HG03135 (cell line): ENCODE results near the gene CAMK4.

Source experiments
- ATAC-seq: cut with Tn5 transposase; IDR thresholded peaks from one replicate; pipeline ENCODE4 v1.9.1; 2021; ENCODE audit warnings: mild to moderate bottlenecking, moderate library complexity; ENCODE audit not compliant: unreplicated experiment

Gene CAMK4

DNA sequence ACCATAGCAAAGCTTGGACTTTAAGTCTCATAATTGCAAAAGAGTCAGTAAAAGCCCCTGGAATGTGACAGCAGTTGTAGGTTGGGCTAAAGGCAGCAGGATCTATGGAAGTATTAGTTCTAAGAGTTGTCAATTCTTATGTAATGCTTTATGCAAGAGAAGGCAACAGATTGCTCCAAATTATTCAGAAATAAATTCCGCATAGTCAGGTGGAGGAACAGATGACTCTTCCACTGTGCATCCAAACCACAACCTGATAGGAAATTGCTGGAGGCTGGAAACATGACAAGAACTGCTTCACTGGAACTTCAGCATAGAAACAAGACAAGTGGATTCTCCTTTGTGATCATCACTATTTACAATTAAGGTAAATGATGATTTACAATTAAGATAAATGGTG is 187.1 kb downstream of the CAMK4 start:
- ATAC-seq: no peak

- ATAC-seq: no peak
Measured at GRCh38 chr5:111412593-111412992, 188.4 kb downstream of the CAMK4 start.

DNA sequence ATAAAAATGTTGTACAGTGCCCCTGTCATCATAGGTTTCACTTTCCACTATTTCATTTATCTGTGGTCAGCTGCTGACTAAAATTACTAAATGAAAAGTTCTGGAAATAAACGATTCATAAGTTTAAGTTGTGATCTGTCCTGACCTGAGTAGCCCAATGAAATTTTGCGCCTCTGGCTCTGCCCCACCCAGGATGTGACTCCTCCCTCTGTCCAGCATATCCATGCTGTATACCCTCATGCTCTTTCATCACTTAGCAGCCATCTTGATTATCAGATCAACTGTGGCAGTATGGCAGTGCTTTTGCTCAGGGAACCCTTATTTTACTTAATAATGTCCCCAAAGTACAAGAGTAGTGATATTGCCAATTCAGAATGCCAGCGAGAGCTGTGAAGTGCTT is 190.9 kb downstream of the CAMK4 start:
- no peak for ATAC-seq

DNA sequence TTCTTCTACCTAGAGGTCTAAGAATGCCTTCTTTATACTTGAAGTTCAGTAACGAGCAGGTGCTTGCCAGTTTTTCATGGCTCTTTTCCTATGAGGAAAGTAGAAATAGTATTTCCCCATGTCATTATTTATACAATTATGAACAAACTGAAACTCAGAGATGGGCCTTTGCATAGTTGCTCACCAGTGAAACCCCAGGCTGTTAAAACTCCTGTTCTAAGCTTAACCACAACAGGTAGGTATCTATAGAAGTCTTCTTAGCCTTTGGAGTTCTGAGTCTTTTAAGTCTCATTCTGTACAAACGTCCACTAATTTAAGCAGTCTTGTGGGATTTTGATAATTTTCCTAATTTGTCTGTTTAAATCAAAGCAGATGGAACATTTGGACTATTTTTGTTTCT is 198.1 kb downstream of the CAMK4 start:
- ATAC-seq: no peak

- ATAC-seq: no peak
Measured at GRCh38 chr5:111422747-111423720, 198.8 kb downstream of the CAMK4 start.

GRCh38 chr5:111425205-111425604 is 201.0 kb downstream of the CAMK4 start:
- ATAC-seq: no peak

GRCh38 chr5:111427762-111428161 is 203.6 kb downstream of the CAMK4 start:
- ATAC-seq: no peak

GRCh38 chr5:111432883-111433536 is 208.8 kb downstream of the CAMK4 start:
- ATAC-seq: no peak

GRCh38 chr5:111434800-111435199 is 210.6 kb downstream of the CAMK4 start:
- ATAC-seq: no peak

DNA sequence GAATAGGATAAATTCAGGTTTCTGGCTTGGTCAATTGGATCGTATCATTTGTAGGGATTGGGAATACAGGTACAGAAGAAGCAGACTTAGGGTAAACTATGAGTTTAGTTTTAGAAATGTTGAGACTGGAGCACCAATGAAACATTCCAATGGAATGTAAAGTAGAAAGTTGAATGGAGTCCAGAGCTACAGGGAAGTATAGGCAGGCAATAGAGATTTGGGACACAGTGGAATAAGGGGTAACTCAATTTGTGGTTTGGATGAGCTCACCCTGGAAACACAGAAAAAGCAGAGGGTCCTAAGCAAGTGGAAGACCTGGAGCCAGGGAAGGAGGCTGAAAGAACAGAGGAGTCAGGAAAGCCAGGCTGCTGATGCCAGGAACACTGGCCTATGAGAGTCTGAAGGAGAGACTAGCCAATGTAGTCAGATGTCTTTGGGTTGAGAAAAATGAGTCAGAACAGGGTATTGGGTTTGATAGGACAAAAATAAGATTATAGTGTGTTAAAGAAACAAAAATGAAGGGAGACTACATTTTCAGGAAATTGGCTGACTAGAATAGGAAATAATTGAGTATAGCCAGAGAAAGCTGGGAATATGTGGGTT is 215.4 kb downstream of the CAMK4 start:
- no peak for ATAC-seq

- no peak for ATAC-seq
Measured at GRCh38 chr5:111447099-111447498, 222.9 kb downstream of the CAMK4 start.

DNA sequence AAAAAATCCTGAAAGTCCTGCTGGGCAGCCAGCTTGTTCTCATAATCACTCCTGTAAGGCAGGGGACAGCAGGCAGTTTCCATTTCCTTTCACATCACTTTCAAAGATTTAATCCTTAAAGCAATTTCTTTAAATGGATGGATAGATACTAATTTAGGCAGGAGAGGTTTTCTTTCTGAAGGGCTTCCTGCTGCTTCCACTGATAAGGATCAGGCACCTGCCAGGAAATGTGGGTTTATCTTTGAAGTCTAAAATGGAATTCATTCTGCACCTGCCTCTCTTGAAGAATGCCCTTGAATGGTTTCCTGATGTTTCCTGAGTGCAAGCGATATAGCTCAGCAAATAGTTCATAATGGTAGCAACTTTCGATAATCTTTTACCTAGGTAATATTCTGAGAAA is 223.6 kb downstream of the CAMK4 start:
- ATAC-seq: no peak

- ATAC-seq: no peak
Measured at GRCh38 chr5:111453295-111453694, 229.1 kb downstream of the CAMK4 start.

- no peak for ATAC-seq
Measured at GRCh38 chr5:111453747-111454146, 229.6 kb downstream of the CAMK4 start.

- ATAC-seq: no peak
Measured at GRCh38 chr5:111454198-111454622, 230.0 kb downstream of the CAMK4 start.

DNA sequence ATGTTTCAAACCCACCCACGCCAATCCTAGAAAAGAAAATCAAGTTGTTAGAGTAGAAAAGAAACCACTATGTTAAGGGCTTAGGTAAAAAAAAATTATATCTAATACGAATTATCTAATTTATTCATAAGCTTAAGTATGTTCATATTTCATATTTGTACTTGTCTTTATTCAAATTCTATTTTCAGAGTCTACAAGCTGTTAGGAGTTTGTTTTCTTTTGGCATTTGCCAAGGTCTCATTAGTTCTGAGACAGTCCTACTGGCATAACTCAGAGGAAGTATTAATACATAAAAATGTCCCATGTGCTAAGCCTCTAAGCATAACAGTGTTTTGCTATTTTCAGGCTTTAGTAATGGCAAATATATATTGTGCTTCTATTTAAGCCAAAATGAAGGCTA is 230.6 kb downstream of the CAMK4 start:
- no peak for ATAC-seq

GRCh38 chr5:111461255-111461671 is 237.1 kb downstream of the CAMK4 start:
- no peak for ATAC-seq

GRCh38 chr5:111461934-111462333 is 237.8 kb downstream of the CAMK4 start:
- no peak for ATAC-seq

DNA sequence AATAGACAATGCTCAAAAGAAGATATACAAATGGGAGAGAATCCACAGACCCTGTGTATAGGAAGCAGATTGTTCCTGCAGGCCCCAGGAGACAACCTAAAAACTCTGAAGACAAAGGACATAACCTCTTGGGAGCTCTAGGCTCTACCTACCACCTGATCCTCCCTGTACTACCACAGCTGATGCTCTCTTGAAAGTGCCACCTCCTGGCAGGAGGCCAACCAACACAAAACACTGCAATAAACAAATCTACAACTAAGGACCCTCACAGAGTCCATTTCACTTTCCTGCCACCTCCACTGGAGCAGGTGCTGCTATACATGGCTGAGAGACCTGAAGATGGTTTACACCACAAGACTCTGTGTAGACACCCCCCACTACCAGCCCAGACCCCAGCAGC is 239.1 kb downstream of the CAMK4 start:
- ATAC-seq: no peak

- ATAC-seq: no peak
Measured at GRCh38 chr5:111469293-111469896, 245.2 kb downstream of the CAMK4 start.

DNA sequence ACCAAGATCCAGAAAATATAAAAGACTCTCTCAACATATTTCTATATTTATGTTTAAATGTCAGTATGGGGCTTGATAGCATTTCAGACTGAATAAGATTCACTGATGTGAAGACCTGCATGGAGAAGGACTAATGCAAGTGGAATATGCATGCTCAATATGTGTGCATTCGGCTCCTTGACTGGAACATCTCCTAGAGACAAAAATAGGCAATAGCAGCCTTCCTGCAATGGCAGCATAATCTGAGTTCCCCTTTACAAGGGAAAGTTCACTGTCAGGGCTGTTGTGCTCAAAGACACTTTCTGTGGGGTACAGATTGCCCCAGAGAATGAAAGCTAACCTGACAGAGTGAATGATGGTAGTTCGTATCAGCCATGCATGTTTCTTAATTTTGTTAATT is 245.7 kb downstream of the CAMK4 start:
- no peak for ATAC-seq
